ENCODE data around the gene GCNT2. TPM values are rescaled to one million over a fixed set of nuclear protein-coding genes. Genes with fewer than 3 reads are reported as not detected.

Gene GCNT2
- total RNA-seq, 4 donors from 2014 or later = 14.9 to 36.7 (median 23.6) TPM

DNA sequence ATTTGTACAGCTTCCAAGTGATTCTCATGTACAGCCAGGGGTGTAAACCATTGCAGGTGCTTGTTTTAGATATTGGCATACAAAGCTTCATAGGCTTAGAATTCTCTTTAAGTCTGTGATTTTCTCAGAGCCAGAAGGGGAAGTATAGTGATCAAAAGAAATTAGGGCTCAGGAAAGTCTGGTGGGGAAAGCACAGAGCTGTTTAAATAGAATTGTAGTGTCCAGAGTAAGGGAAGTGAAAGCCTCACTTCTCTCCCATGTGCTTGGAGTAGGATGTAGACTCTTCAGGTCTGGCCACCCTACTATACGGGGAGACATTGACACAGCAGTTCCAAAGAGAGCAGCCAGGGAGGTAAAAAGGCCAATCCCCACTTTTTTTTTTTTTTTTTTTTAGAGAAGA lies 10.4 kb downstream of the GCNT2 start:
- peak overlapping the region in 1 of 4 donors; percentile 51 for H3K27ac ChIP-seq
- 64% methylated on average over 1 of the region's 1 CpG; no CpG with 5 or more reads in 1 of the 2 donors for WGBS, 2 donors (ENCODE audit: low coverage in 1 of 2)
- no peak for ATAC-seq

DNA sequence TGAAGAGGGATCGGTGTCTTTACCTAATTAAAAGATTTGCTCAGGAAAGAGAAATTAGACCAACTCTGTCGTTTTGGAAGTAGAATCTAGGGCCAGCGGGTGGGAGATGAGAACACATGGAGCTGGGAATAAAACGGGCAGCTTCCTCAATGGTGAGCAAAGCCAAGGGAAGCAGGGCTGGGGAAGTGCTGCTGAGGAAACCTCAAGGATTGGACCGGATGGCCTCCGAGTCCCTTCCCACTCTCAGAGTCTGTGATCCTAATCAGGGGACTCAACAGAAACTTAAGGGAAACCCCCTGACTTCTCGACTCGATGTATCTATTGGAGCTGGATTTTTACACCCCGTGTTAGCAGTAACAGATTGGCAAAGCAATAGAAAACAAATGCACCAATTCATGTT lies 10.8 kb downstream of the GCNT2 start:
- Histone ChIP-seq H3K9me3 (no peaks in the 10 kb centered on the region), H3K27ac (peak overlapping the region in 1 of 4 donors; percentile 51), H3K4me3 (no peak overlapping the region), H3K27me3 (no peaks in the 10 kb centered on the region), H3K4me1 (peaks cover 0 to 41% (median 0%) of the 10 kb centered on the region in 3 donors), H3K36me3 (no peaks in the 10 kb centered on the region)
- TF ChIP-seq EP300 (IDR thresholded peaks at IDR 0.05) (no peak), POLR2A (IDR thresholded peaks at IDR 0.05) (no peak), POLR2AphosphoS5 (IDR thresholded peaks at IDR 0.05) (no peak)
- TF ChIP-seq, protein P1, sequence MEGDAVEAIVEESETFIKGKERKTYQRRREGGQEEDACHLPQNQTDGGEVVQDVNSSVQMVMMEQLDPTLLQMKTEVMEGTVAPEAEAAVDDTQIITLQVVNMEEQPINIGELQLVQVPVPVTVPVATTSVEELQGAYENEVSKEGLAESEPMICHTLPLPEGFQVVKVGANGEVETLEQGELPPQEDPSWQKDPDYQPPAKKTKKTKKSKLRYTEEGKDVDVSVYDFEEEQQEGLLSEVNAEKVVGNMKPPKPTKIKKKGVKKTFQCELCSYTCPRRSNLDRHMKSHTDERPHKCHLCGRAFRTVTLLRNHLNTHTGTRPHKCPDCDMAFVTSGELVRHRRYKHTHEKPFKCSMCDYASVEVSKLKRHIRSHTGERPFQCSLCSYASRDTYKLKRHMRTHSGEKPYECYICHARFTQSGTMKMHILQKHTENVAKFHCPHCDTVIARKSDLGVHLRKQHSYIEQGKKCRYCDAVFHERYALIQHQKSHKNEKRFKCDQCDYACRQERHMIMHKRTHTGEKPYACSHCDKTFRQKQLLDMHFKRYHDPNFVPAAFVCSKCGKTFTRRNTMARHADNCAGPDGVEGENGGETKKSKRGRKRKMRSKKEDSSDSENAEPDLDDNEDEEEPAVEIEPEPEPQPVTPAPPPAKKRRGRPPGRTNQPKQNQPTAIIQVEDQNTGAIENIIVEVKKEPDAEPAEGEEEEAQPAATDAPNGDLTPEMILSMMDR (IDR thresholded peaks at IDR 0.05) = no peak
- 45 to 65% methylated on average over 5 to 6 of the region's 9 CpGs for WGBS, 2 donors (ENCODE audit: low coverage in 1 of 2)
- no peak for ATAC-seq

More for the DNA sequence above, 10.4 kb downstream of the GCNT2 start:
- no peak overlapping the region for H3K4me3 ChIP-seq
- H3K9me3 ChIP-seq = no peaks in the 10 kb centered on the region
- H3K36me3 ChIP-seq = no peaks in the 10 kb centered on the region
- TF ChIP-seq POLR2AphosphoS5 (IDR thresholded peaks at IDR 0.05) (no peak), POLR2A (IDR thresholded peaks at IDR 0.05) (no peak), EP300 (IDR thresholded peaks at IDR 0.05) (no peak)
- TF ChIP-seq, protein P1 (IDR thresholded peaks at IDR 0.05) = no peak
- peaks cover 0 to 41% (median 0%) of the 10 kb centered on the region in 3 donors for H3K4me1 ChIP-seq
- H3K27me3 ChIP-seq = no peaks in the 10 kb centered on the region

DNA sequence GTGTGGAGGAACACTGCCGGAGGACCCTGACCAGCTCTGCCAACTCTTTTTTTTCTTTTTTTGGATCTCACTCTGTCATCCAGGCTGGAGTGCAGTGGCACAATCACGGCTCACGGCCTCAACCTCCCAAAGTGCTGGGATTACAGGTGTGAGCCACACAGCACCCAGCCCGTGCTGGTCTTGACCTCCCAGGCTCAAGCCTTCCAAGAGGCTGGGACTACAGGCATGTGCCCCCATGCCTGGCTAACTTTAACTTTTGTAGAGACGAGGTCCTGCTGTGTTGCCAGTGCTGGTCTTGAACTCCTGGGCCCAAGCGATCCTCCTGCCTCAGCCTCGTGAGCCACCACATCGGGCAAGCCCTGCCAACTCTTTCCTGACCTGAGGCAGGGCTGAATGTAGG lies 11.2 kb downstream of the GCNT2 start:
- H3K27me3 ChIP-seq = no peaks in the 10 kb centered on the region
- no peak for ATAC-seq
- H3K4me1 ChIP-seq = peaks cover 0 to 41% (median 0%) of the 10 kb centered on the region in 3 donors
- H3K9me3 ChIP-seq = no peaks in the 10 kb centered on the region
- no peak overlapping the region for H3K27ac ChIP-seq
- WGBS, 2 donors (ENCODE audit: low coverage in 1 of 2) = 73% methylated on average over 5 of the region's 8 CpGs; no CpG with 5 or more reads in 1 of the 2 donors
- TF ChIP-seq POLR2AphosphoS5 (IDR thresholded peaks at IDR 0.05) = no peak
- no peak for TF ChIP-seq EP300 (IDR thresholded peaks at IDR 0.05)
- no peak for TF ChIP-seq POLR2A (IDR thresholded peaks at IDR 0.05)
- TF ChIP-seq, protein P1 (IDR thresholded peaks at IDR 0.05) = no peak
- H3K36me3 ChIP-seq = no peaks in the 10 kb centered on the region
- H3K4me3 ChIP-seq = no peak overlapping the region

DNA sequence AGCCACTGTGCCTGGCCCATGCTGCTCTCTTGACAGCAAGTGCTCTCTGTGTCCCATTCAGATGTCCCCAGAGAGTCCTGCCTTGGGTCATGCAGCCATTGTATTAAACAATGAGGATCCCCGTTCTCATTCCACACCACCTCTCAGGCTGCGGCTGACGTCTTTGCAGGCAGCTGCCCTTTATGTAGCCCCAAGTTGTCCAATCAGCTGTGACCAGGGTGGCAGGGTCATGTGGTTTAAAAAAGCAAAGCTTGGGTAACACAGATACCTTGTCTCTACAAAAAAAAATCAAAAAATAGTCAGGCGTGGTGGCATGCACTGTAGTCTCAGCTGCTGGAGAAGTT lies 13.2 kb downstream of the GCNT2 start:
- Histone ChIP-seq H3K9me3 (no peaks in the 10 kb centered on the region), H3K27ac (no peak overlapping the region), H3K4me1 (peaks cover 0 to 21% (median 0%) of the 10 kb centered on the region in 3 donors), H3K27me3 (no peaks in the 10 kb centered on the region), H3K36me3 (no peaks in the 10 kb centered on the region), H3K4me3 (no peak overlapping the region)
- ATAC-seq = no peak
- no peak for TF ChIP-seq POLR2AphosphoS5 (IDR thresholded peaks at IDR 0.05)
- TF ChIP-seq, protein P1 (IDR thresholded peaks at IDR 0.05) = no peak
- no peak for TF ChIP-seq EP300 (IDR thresholded peaks at IDR 0.05)
- TF ChIP-seq POLR2A (IDR thresholded peaks at IDR 0.05) = no peak
- 86 to 100% methylated on average over 1 to 3 of the region's 4 CpGs for WGBS, 2 donors (ENCODE audit: low coverage in 1 of 2)

DNA sequence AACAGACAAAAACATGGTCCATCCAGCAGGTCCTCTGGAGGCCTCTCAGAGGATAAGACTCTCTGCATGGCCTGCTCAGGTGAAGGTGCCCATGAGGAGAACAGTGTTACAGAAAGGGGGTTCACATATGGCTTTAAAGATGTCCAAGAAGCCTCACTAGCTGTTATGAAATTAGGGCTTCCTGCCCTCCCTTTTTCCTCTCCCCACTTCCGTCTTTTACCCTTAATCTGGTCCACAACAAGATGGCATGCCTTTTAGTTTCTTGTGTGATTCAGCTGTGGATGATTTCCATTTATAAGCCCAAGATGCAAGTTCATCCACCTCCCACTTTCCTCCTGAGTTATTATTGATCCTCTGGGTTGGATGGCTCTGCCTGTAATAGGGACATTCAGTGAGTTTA lies 14.0 kb downstream of the GCNT2 start:
- no peak overlapping the region for H3K4me3 ChIP-seq
- no peak for ATAC-seq
- TF ChIP-seq EP300 (IDR thresholded peaks at IDR 0.05) = no peak
- TF ChIP-seq, protein P1 (IDR thresholded peaks at IDR 0.05) = no peak
- TF ChIP-seq POLR2A (IDR thresholded peaks at IDR 0.05) = no peak
- no peak for TF ChIP-seq POLR2AphosphoS5 (IDR thresholded peaks at IDR 0.05)
- H3K27me3 ChIP-seq = no peaks in the 10 kb centered on the region
- no peaks in the 10 kb centered on the region for H3K9me3 ChIP-seq
- no peaks in the 10 kb centered on the region for H3K36me3 ChIP-seq
- H3K4me1 ChIP-seq = peaks cover 0 to 19% (median 0%) of the 10 kb centered on the region in 3 donors
- 36 to 60% methylated on average over 1 of the region's 1 CpG for WGBS, 2 donors (ENCODE audit: low coverage in 1 of 2)
- H3K27ac ChIP-seq = no peak overlapping the region

Measured in gastroesophageal sphincter (tissue), 4 donors.